Measurements from ENCODE around the gene LAMC2. TPM values are rescaled to one million over a fixed set of nuclear protein-coding genes. Genes with fewer than 3 reads are reported as not detected.

Gene LAMC2
- total and polyA plus RNA-seq, 9 of the 15 experiments (the other 6 are each of a cell fraction or from before 2014, with no cell fraction given) = 0.02 to 0.03 TPM; not detected in 7

GRCh38 chr1:183215936-183216335 is 29.9 kb downstream of the LAMC2 start (continued):
- TF ChIP-seq E2F8 (IDR thresholded peaks at IDR 0.05; ENCODE audit: low read depth, partially characterized antibody) (no peak), ZNF696 (CRISPR knock-in tag; conservative IDR thresholded peaks at IDR 0.05) (no peak), ETS2 (tag; IDR thresholded peaks at IDR 0.05; ENCODE audit: borderline replicate concordance, poor library complexity, severe bottlenecking) (no peak)

GRCh38 chr1:183218027-183218618 is 32.1 kb downstream of the LAMC2 start:
- Histone ChIP-seq H3K79me2 (ENCODE audit: control insufficient read depth, insufficient read depth, low read length) (no peaks in the 10 kb centered on the region), H4K20me1 (replicated peaks; ENCODE audit: control insufficient read depth, insufficient read depth, low read length) (no peaks in the 10 kb centered on the region), H3K36me3 (ENCODE audit: control insufficient read depth, insufficient read depth, low read length) (no peaks in the 10 kb centered on the region), H3K27ac (ENCODE audit: extremely low read depth, low read depth, low read length) (no peak overlapping the region), H3K27me3 (ENCODE audit: control insufficient read depth in 2 of 2, insufficient read depth in 2 of 2, low read length in 2 of 2) (peaks cover 2 to 36% of the 10 kb centered on the region in 2 experiments; a peak in 4 of 5 replicates), H3K4me3 (no peak overlapping the region), H3K4me2 (ENCODE audit: insufficient read depth, low read length) (no peak overlapping the region), H3K9ac (ENCODE audit: insufficient read depth in 1 of 2, low read depth in 2 of 2, low read length in 2 of 2) (no peak overlapping the region), H2AFZ (ENCODE audit: low read depth, low read length) (no peak overlapping the region), H3K4me1 (replicated peaks in 1 of 2; ENCODE audit: control insufficient read depth in 2 of 2, insufficient read depth in 2 of 2, low read length in 2 of 2) (peaks cover 0 to 8% of the 10 kb centered on the region in 2 experiments; a peak in 2 of 5 replicates), H3K9me3 (replicated peaks; ENCODE audit: control insufficient read depth, insufficient read depth, low read depth, low read length) (no peaks in the 10 kb centered on the region), H3K9me1 (ENCODE audit: control insufficient read depth, insufficient read depth, low read length) (no peaks in the 10 kb centered on the region)
- BruUV-seq (replicated peaks) = no TSS peak
- 1% methylated on average over 14 of the region's 14 CpGs for WGBS (ENCODE audit: insufficient coverage, low coverage, missing lambda C conversion rate)
- FAIRE-seq (no peak), ATAC-seq (no peak), DNase-seq (ENCODE audit: extremely low read depth in 1 of 4, low spot score in 3 of 4) (no peak)
- ChIA-PET CTCF (ENCODE audit: low intra/inter-chr PET ratio) (no interaction called here), POLR2A (no interaction called here)
- intact Hi-C loops (cut with micrococcal nuclease) (no loop called here), in situ Hi-C loops (cut with MboI) (no loop called here)
- no peak for TF ChIP-seq CHCHD3 (CRISPR knock-in tag; IDR thresholded peaks at IDR 0.05)
- TF ChIP-seq GABPB1 (CRISPR knock-in tag; IDR thresholded peaks at IDR 0.05) = no peak
- no peak for TF ChIP-seq ZNF584 (CRISPR knock-in tag; IDR thresholded peaks at IDR 0.05; ENCODE audit: low read depth)
